ENCODE results near the gene ADAM12. TPM values are rescaled to one million over a fixed set of nuclear protein-coding genes. Genes with fewer than 3 reads are reported as not detected.

Gene ADAM12
- total RNA-seq, 1 donor from 2014 or later: 100 TPM

DNA sequence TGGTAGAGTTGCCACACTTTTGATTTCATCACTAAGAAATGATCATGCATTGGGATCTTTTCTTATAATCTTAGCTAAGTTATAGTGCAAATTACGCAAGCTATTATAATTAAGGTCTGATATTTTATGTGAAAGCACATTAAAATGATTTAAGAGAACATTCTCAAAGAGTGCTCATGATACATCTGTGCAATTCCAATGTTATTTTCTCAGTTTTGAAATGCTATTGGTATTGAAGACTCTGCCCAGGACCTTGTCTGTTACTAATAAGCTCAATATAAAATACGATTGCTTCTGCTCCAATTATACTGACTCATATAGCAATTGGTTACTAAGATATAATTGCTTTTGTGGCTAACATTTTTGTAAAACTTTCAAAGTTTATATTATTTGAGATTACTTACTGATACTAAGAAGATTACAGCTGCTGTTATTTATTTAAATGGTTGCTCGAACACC lies 180.9 kb downstream of the ADAM12 start:
- H3K27ac ChIP-seq (ENCODE audit: low read depth, low read length): peak overlapping the region; percentile 38
- peak; percentile 56 for DNase-seq (ENCODE audit: low read depth)
- no peak overlapping the region for H3K4me3 ChIP-seq (ENCODE audit: insufficient read depth, low read depth, low read length)
- H3K9ac ChIP-seq (ENCODE audit: low read length): no peak overlapping the region
- no peak for FAIRE-seq
- no peak overlapping the region for H3K4me2 ChIP-seq (ENCODE audit: low read length)
- H4K20me1 ChIP-seq (ENCODE audit: insufficient read depth, low read length): no peaks in the 10 kb centered on the region
- Mint-ChIP-seq H3K4me3 (ENCODE audit: unreplicated experiment) (no peak overlapping the region), H3K36me3 (ENCODE audit: low read depth, unreplicated experiment) (peaks cover 22% of the 10 kb centered on the region), H3K9me3 (ENCODE audit: unreplicated experiment) (peaks cover 4% of the 10 kb centered on the region), H3K27ac (ENCODE audit: unreplicated experiment) (no peak overlapping the region), H3K4me1 (ENCODE audit: low read depth, unreplicated experiment) (peaks cover 31% of the 10 kb centered on the region), H3K27me3 (ENCODE audit: low read depth, unreplicated experiment) (no peaks in the 10 kb centered on the region)
- no peaks in the 10 kb centered on the region for H3K27me3 ChIP-seq (ENCODE audit: insufficient read depth, low read length)
- no peak for TF ChIP-seq EZH2 (IDR thresholded peaks at IDR 0.05; ENCODE audit: insufficient read depth, low read length)
- TF ChIP-seq, protein P1, sequence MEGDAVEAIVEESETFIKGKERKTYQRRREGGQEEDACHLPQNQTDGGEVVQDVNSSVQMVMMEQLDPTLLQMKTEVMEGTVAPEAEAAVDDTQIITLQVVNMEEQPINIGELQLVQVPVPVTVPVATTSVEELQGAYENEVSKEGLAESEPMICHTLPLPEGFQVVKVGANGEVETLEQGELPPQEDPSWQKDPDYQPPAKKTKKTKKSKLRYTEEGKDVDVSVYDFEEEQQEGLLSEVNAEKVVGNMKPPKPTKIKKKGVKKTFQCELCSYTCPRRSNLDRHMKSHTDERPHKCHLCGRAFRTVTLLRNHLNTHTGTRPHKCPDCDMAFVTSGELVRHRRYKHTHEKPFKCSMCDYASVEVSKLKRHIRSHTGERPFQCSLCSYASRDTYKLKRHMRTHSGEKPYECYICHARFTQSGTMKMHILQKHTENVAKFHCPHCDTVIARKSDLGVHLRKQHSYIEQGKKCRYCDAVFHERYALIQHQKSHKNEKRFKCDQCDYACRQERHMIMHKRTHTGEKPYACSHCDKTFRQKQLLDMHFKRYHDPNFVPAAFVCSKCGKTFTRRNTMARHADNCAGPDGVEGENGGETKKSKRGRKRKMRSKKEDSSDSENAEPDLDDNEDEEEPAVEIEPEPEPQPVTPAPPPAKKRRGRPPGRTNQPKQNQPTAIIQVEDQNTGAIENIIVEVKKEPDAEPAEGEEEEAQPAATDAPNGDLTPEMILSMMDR (IDR thresholded peaks at IDR 0.05; ENCODE audit: insufficient read depth, low read depth, low read length): no peak
- no peaks in the 10 kb centered on the region for H3K9me3 ChIP-seq (ENCODE audit: insufficient read depth, low read depth, low read length)
- H2AFZ ChIP-seq (ENCODE audit: low read depth, low read length): no peak overlapping the region
- no peaks in the 10 kb centered on the region for H3K36me3 ChIP-seq (ENCODE audit: insufficient read depth, low read length)
- peaks cover 62% of the 10 kb centered on the region for H3K79me2 ChIP-seq (ENCODE audit: insufficient read depth, low read length)
- peaks cover 32% of the 10 kb centered on the region for H3K4me1 ChIP-seq (ENCODE audit: insufficient read depth, low read length)

DNA sequence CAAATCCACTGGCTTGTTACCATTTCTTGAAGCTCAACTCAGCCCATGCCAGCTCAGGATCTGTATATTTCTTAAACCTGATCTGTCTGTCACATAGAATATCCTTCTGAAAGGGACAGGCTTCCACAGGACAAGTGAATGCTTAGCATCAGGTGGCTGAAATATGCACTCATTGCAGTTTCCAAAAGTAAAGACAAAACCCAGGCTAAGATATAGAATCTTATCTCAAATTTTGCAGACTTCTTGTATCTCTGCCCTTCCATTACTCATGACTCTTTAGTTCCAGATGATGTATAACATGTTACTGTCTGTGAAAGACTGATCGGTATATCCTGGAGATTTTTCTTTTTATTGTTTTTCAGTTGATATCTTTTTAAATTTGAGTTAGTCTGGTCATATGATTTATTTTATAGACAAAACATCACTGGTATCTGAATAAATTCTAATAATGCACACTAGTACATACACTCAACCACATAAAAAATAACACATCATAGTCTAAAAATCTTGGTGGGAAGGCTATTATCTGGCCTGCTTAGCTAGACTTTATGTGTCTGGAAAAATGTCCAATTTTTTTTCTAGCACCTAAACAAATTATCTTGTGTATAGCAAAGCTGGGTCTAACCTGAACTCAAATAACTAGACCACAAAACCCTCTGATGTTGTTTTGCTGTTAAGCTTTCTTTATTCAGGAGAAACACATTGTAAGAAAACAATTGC lies 182.6 kb downstream of the ADAM12 start:
- H4K20me1 ChIP-seq (ENCODE audit: insufficient read depth, low read length): no peaks in the 10 kb centered on the region
- H3K27ac ChIP-seq (ENCODE audit: low read depth, low read length): peak overlapping the region; percentile 34
- H3K4me3 ChIP-seq (ENCODE audit: insufficient read depth, low read depth, low read length): no peak overlapping the region
- no peak overlapping the region for H3K4me3 Mint-ChIP-seq (ENCODE audit: unreplicated experiment)
- H3K4me1 Mint-ChIP-seq (ENCODE audit: low read depth, unreplicated experiment): peaks cover 23% of the 10 kb centered on the region
- TF ChIP-seq, protein P1 (IDR thresholded peaks at IDR 0.05; ENCODE audit: insufficient read depth, low read depth, low read length): no peak
- TF ChIP-seq EZH2 (IDR thresholded peaks at IDR 0.05; ENCODE audit: insufficient read depth, low read length): no peak
- no peak overlapping the region for H3K9ac ChIP-seq (ENCODE audit: low read length)
- peaks cover 69% of the 10 kb centered on the region for H3K79me2 ChIP-seq (ENCODE audit: insufficient read depth, low read length)
- H3K9me3 Mint-ChIP-seq (ENCODE audit: unreplicated experiment): no peaks in the 10 kb centered on the region
- H3K27me3 Mint-ChIP-seq (ENCODE audit: low read depth, unreplicated experiment): no peaks in the 10 kb centered on the region
- H3K4me1 ChIP-seq (ENCODE audit: insufficient read depth, low read length): peaks cover 32% of the 10 kb centered on the region
- peaks cover 11% of the 10 kb centered on the region for H3K36me3 Mint-ChIP-seq (ENCODE audit: low read depth, unreplicated experiment)
- H3K4me2 ChIP-seq (ENCODE audit: low read length): no peak overlapping the region
- H3K27ac Mint-ChIP-seq (ENCODE audit: unreplicated experiment): no peak overlapping the region
- H2AFZ ChIP-seq (ENCODE audit: low read depth, low read length): no peak overlapping the region
- peak; percentile 70 for DNase-seq (ENCODE audit: low read depth)
- H3K27me3 ChIP-seq (ENCODE audit: insufficient read depth, low read length): no peaks in the 10 kb centered on the region
- H3K36me3 ChIP-seq (ENCODE audit: insufficient read depth, low read length): no peaks in the 10 kb centered on the region
- FAIRE-seq: no peak
- no peaks in the 10 kb centered on the region for H3K9me3 ChIP-seq (ENCODE audit: insufficient read depth, low read depth, low read length)

DNA sequence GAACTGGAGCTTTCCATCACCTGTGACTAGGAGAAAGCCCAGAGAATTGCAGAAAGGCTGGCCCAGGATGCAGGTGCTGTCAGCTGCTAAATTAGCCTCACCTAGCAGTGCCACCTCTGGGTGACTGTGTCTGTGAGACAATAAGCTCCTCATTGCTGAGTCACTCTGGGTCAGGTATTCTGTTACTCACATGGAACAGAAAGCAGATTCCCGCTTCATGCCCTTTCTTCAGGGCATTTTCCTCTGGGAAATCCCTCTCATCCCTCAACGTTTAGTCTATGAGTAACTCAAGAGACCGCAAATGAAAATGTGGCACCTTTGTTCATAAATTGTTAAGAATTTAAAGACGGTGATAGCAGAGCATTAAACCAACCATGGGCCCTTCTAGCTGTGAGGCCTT lies 184.0 kb downstream of the ADAM12 start:
- H3K36me3 Mint-ChIP-seq (ENCODE audit: low read depth, unreplicated experiment): peaks cover 12% of the 10 kb centered on the region
- H3K9me3 ChIP-seq (ENCODE audit: insufficient read depth, low read depth, low read length): no peaks in the 10 kb centered on the region
- no peak overlapping the region for H3K9ac ChIP-seq (ENCODE audit: low read length)
- DNase-seq (ENCODE audit: low read depth): peak; percentile 63
- no peaks in the 10 kb centered on the region for H3K9me3 Mint-ChIP-seq (ENCODE audit: unreplicated experiment)
- peaks cover 37% of the 10 kb centered on the region for H3K4me1 ChIP-seq (ENCODE audit: insufficient read depth, low read length)
- H3K27me3 ChIP-seq (ENCODE audit: insufficient read depth, low read length): no peaks in the 10 kb centered on the region
- no peaks in the 10 kb centered on the region for H4K20me1 ChIP-seq (ENCODE audit: insufficient read depth, low read length)
- no peak overlapping the region for H3K4me3 ChIP-seq (ENCODE audit: insufficient read depth, low read depth, low read length)
- FAIRE-seq: no peak
- no peak overlapping the region for H3K4me2 ChIP-seq (ENCODE audit: low read length)
- no peak overlapping the region for H2AFZ ChIP-seq (ENCODE audit: low read depth, low read length)
- H3K27ac ChIP-seq (ENCODE audit: low read depth, low read length): peak overlapping the region; percentile 34
- H3K4me1 Mint-ChIP-seq (ENCODE audit: low read depth, unreplicated experiment): peaks cover 20% of the 10 kb centered on the region
- no peaks in the 10 kb centered on the region for H3K27me3 Mint-ChIP-seq (ENCODE audit: low read depth, unreplicated experiment)
- H3K79me2 ChIP-seq (ENCODE audit: insufficient read depth, low read length): peaks cover 65% of the 10 kb centered on the region
- TF ChIP-seq, protein P1 (IDR thresholded peaks at IDR 0.05; ENCODE audit: insufficient read depth, low read depth, low read length): no peak
- no peak for TF ChIP-seq EZH2 (IDR thresholded peaks at IDR 0.05; ENCODE audit: insufficient read depth, low read length)
- no peaks in the 10 kb centered on the region for H3K36me3 ChIP-seq (ENCODE audit: insufficient read depth, low read length)
- H3K27ac Mint-ChIP-seq (ENCODE audit: unreplicated experiment): no peak overlapping the region
- no peak overlapping the region for H3K4me3 Mint-ChIP-seq (ENCODE audit: unreplicated experiment)

Data from astrocyte (in vitro differentiated cells and primary cell).